SU-DHL-6 (cell line): Measurements from ENCODE around the gene MRPL57.

Experiments used
- CTCF ChIP-seq: fragments of 200-600 bp; sonication (generic); IDR thresholded peaks from one replicate; pipeline ENCODE4 v1.5.1; 2017; ENCODE audit warnings: antibody characterized with exemption, mild to moderate bottlenecking, low read length, moderate library complexity; ENCODE audit not compliant: insufficient read depth, poor library complexity, severe bottlenecking
- EZH2phosphoT487 ChIP-seq: fragments of 200-600 bp; sonication (generic), shearing (Covaris generic); conservative IDR thresholded peaks from 2 replicates; pipeline ENCODE4 v1.6.1; 2018; ENCODE audit warnings: mild to moderate bottlenecking, antibody characterized with exemption, low read length, moderate library complexity, mixed read lengths

DNA sequence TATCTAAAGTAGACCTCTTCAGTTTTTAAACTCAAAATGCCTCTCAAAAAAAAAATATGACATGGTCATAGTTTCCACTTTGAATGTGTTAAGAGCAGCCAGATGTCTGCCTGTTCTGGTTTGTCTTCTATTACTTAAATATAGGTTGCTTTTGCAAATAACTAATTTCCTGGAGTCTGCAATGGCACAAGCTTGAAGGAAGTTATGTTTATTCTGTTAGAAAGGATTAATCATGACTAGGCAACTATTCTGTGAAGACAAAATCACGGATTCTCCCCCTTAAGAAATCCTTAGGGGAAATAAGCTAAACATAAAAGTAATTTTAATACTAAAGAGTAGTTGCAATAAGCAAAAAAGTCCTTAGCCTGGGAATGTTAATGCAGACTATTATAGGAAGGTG lies 26.4 kb upstream of the MRPL57 start:
- no peak for TF ChIP-seq EZH2phosphoT487
- TF ChIP-seq CTCF: no peak
